NT2/D1 (cell line): Measurements from ENCODE around the gene LRCH1.

ENCODE experiments used
- SUZ12 ChIP-seq: IDR thresholded peaks from 2 replicates; pipeline ENCODE4 v1.6.1; 2011; ENCODE audit not compliant: insufficient read length, insufficient read depth; ENCODE audit errors: extremely low read depth
- YY1 ChIP-seq: IDR thresholded peaks from 2 replicates; pipeline ENCODE4 v1.6.1; 2011; ENCODE audit not compliant: insufficient read length, insufficient read depth
- ZNF274 ChIP-seq: IDR thresholded peaks from 2 replicates; pipeline ENCODE4 v1.6.1; 2011; ENCODE audit warnings: mild to moderate bottlenecking, low read depth, low read length

GRCh38 chr13:46622630-46623256 lies 69.8 kb downstream of the LRCH1 start:
- TF ChIP-seq YY1 (no peak), SUZ12 (no peak), ZNF274 (no peak)
